C1 segment of cervical spinal cord (tissue), 14 donors: ENCODE data around the gene DUSP22.

Experiments
- DNase-seq, 14 donors: peaks; one replicate each; lab custom pipeline; 2025; lab: John Stamatoyannopoulos, UW

Gene DUSP22

GRCh38 chr6:351011-351866 lies 59.0 kb downstream of the DUSP22 start:
- no peak for DNase-seq

GRCh38 chr6:351867-352289 lies 59.6 kb downstream of the DUSP22 start:
- no peak for DNase-seq

- DNase-seq, result no peak
Measured at GRCh38 chr6:352474-352873, 60.2 kb downstream of the DUSP22 start.

GRCh38 chr6:352896-353470 lies 60.7 kb downstream of the DUSP22 start:
- DNase-seq, result no peak

- DNase-seq, result no peak
Measured at GRCh38 chr6:353642-354614, 61.6 kb downstream of the DUSP22 start.

- no peak for DNase-seq
Measured at GRCh38 chr6:354631-355280, 62.5 kb downstream of the DUSP22 start.

GRCh38 chr6:355373-356208 lies 63.3 kb downstream of the DUSP22 start:
- no peak for DNase-seq

- DNase-seq, result no peak
Measured at GRCh38 chr6:356828-357251, 64.6 kb downstream of the DUSP22 start.

- DNase-seq, result no peak
Measured at GRCh38 chr6:357261-357790, 65.0 kb downstream of the DUSP22 start.

- no peak for DNase-seq
Measured at GRCh38 chr6:357791-358341, 65.6 kb downstream of the DUSP22 start.

- DNase-seq, result no peak
Measured at GRCh38 chr6:358432-358831, 66.1 kb downstream of the DUSP22 start.

GRCh38 chr6:358847-359246 lies 66.6 kb downstream of the DUSP22 start:
- no peak for DNase-seq

- no peak for DNase-seq
Measured at GRCh38 chr6:359261-360035, 67.2 kb downstream of the DUSP22 start.

- no peak for DNase-seq
Measured at GRCh38 chr6:360349-360748, 68.1 kb downstream of the DUSP22 start.

- DNase-seq, result no peak
Measured at GRCh38 chr6:360764-361373, 68.6 kb downstream of the DUSP22 start.

GRCh38 chr6:361411-362132 lies 69.3 kb downstream of the DUSP22 start:
- no peak for DNase-seq

- no peak for DNase-seq
Measured at GRCh38 chr6:362231-362923, 70.1 kb downstream of the DUSP22 start.

- no peak for DNase-seq
Measured at GRCh38 chr6:362924-363249, 70.6 kb downstream of the DUSP22 start.
